ENCODE data around the gene SMIM17.
"Not testable (repeated sequence)": the region's sequence is repeated elsewhere in the genome, so short reads cannot be mapped to it uniquely, and the experiment has no call there.

DNA sequence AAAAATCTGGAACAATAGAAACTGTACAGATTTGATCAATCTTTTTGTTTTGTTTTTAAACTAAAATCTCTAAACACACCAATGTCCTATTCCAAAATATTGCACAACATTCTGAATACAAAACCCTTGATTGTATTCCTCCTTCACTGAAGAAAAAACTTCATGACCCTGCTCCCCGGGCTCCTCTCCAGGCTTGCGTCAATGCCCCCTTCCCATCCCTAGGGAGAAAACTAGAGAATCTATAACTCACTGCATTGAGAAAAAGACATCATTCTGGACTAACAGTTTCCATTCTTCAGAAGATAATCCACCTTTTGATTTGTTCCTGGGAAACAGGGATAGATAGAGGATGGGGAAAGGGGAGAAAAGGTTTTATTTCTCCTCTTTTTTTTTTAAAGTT lies 29.7 kb downstream of the SMIM17 start:
- TF ChIP-seq CTCF (IDR thresholded peaks at IDR 0.05 in 4 of 5, conservative IDR thresholded peaks at IDR 0.05 in 1 of 5); POLR2A (IDR thresholded peaks at IDR 0.05): not testable (repeated sequence)

Data from gastrocnemius medialis (tissue), 4 donors.